ENCODE data around the gene CCDC85C. TPM values are rescaled to one million over a fixed set of nuclear protein-coding genes. Genes with fewer than 3 reads are reported as not detected.

CCDC85C gene
- total and polyA plus RNA-seq, 3 donors from 2014 or later = 25.6 to 28.3 (median 26.4) TPM

- TF ChIP-seq CTCF (IDR thresholded peaks at IDR 0.05) (no peak), POLR2A (IDR thresholded peaks at IDR 0.05) (no peak)
- Histone ChIP-seq H3K36me3 (ENCODE audit: low read depth, missing control alignments) (no peaks in the 10 kb centered on the region), H3K4me1 (peaks cover 28% of the 10 kb centered on the region), H3K4me3 (no peak overlapping the region), H3K9me3 (no peaks in the 10 kb centered on the region), H3K27ac (no peak overlapping the region), H3K27me3 (no peaks in the 10 kb centered on the region)
- DNase-seq = no peak
- intact Hi-C loops (cut with DNase I; ENCODE audit: low total_unique reads) = no loop called here
- 87% methylated on average over 4 of the region's 4 CpGs for WGBS, 2 donors
Observed at GRCh38 chr14:99543370-99543769, 60.6 kb downstream of the CCDC85C start.

- TF ChIP-seq POLR2A (IDR thresholded peaks at IDR 0.05) (no peak), CTCF (IDR thresholded peaks at IDR 0.05) (no peak)
- no peak for DNase-seq
- Histone ChIP-seq H3K27me3 (no peaks in the 10 kb centered on the region), H3K4me1 (peaks cover 30% of the 10 kb centered on the region), H3K27ac (no peak overlapping the region), H3K9me3 (no peaks in the 10 kb centered on the region), H3K36me3 (ENCODE audit: low read depth, missing control alignments) (no peaks in the 10 kb centered on the region), H3K4me3 (no peak overlapping the region)
- intact Hi-C loops (cut with DNase I; ENCODE audit: low total_unique reads) = no loop called here
- 79 to 92% methylated on average over 3 to 13 of the region's 13 CpGs for WGBS, 2 donors
Observed at GRCh38 chr14:99542566-99542965, 61.4 kb downstream of the CCDC85C start.

- Histone ChIP-seq H3K9me3 (no peaks in the 10 kb centered on the region), H3K4me3 (no peak overlapping the region), H3K27me3 (no peaks in the 10 kb centered on the region), H3K27ac (no peak overlapping the region), H3K36me3 (ENCODE audit: low read depth, missing control alignments) (no peaks in the 10 kb centered on the region), H3K4me1 (peaks cover 32% of the 10 kb centered on the region)
- intact Hi-C loops (cut with DNase I; ENCODE audit: low total_unique reads) = no loop called here
- TF ChIP-seq CTCF (IDR thresholded peaks at IDR 0.05) (no peak), POLR2A (IDR thresholded peaks at IDR 0.05) (no peak)
- no peak for DNase-seq
- 86% methylated on average over 17 to 18 of the region's 18 CpGs for WGBS, 2 donors
Observed at GRCh38 chr14:99541677-99542470, 62.1 kb downstream of the CCDC85C start.

GRCh38 chr14:99541211-99541610 is 62.8 kb downstream of the CCDC85C start:
- H3K27ac ChIP-seq = no peak overlapping the region

More at GRCh38 chr14:99541211-99541610, 62.8 kb downstream of the CCDC85C start:
- DNase-seq = no peak
- intact Hi-C loops (cut with DNase I; ENCODE audit: low total_unique reads) = no loop called here
- H3K36me3 ChIP-seq (ENCODE audit: low read depth, missing control alignments) = no peaks in the 10 kb centered on the region
- no peaks in the 10 kb centered on the region for H3K9me3 ChIP-seq
- no peaks in the 10 kb centered on the region for H3K27me3 ChIP-seq
- TF ChIP-seq POLR2A (IDR thresholded peaks at IDR 0.05) (no peak), CTCF (IDR thresholded peaks at IDR 0.05) (no peak)
- H3K4me3 ChIP-seq = no peak overlapping the region
- H3K4me1 ChIP-seq = peaks cover 25% of the 10 kb centered on the region
- WGBS, 2 donors = 90 to 95% methylated on average over 9 to 10 of the region's 10 CpGs

Measured in testis (tissue), 3 donors.